GM12878 (cell line): ENCODE measurements around the gene CMTM4. TPM values are rescaled to one million over a fixed set of nuclear protein-coding genes. Genes with fewer than 3 reads are reported as not detected.

Experiments used
- ATAC-seq: fragments of 200-7000 bp; cut with Tn5 transposase; 3 replicates; pipeline ENCODE4 v1.9.1; 2020; ENCODE audit warnings: mild to moderate bottlenecking, moderate library complexity
- BruUV-seq: library from RNA; stranded (reverse); fragments of 400-500 nt; replicated peaks from 2 replicates; lab custom pipeline; 2021; lab: Mats Ljungman, UMichigan
- CTCF ChIA-PET: fragments of 300-600 bp; sonication (Branson Sonifier 250); formaldehyde crosslinking; extraction: SDS; loops from one replicate; lab custom pipeline; 2021; ENCODE audit warnings: inconsistent platforms; lab: Yijun Ruan, JAX
- POLR2A ChIA-PET: fragments of 350-600 bp; formaldehyde crosslinking; extraction: SDS; loops from one replicate; lab custom pipeline; 2021; ENCODE audit warnings: inconsistent platforms; lab: Charles Lee
- RAD21 ChIA-PET: fragments of 300-600 bp; sonication (Branson Sonifier 250); formaldehyde crosslinking; loops from one replicate; lab custom pipeline; 2023; ENCODE audit warnings: antibody characterized with exemption; ENCODE audit not compliant: unreplicated experiment; lab: Charles Lee
- SMC1A ChIA-PET: fragments of 300-600 bp; sonication (Branson Sonifier 250); formaldehyde crosslinking; loops from one replicate; lab custom pipeline; 2023; ENCODE audit not compliant: unreplicated experiment, uncharacterized antibody; lab: Charles Lee
- DNase-seq: peaks from one replicate; pipeline ENCODE4 v3.0.0-alpha.2; 2011; ENCODE audit warnings: low read depth, low spot score
- FAIRE-seq: peaks from 3 replicates; lab custom pipeline; 2011; peaks lifted over from hg19 to GRCh38; lab: Jason Lieb, UNC
- H2AFZ ChIP-seq: 2 replicates; pipeline ENCODE4 v1.6.0; 2011; ENCODE audit warnings: low read depth, low read length, control low read depth; ENCODE audit not compliant: control insufficient read depth
- H3K27ac ChIP-seq: 2 replicates; pipeline ENCODE4 v1.5.1; 2011; ENCODE audit warnings: control low read depth; ENCODE audit not compliant: control insufficient read depth, insufficient read depth
- H3K27me3 ChIP-seq, 2 experiments: replicated peaks in 1 of 2; 2 replicates each; pipeline versions ENCODE4 v1.6.0 to v1.6.1; 2011; ENCODE audit warnings: low read length in 1 of 2; ENCODE audit not compliant: control insufficient read depth in 2 of 2, insufficient read depth in 2 of 2
- H3K36me3 ChIP-seq, 2 experiments: 2 replicates each; pipeline ENCODE4 v1.5.1; 2011; ENCODE audit warnings: low read length in 1 of 2; ENCODE audit not compliant: control insufficient read depth in 2 of 2, insufficient read depth in 2 of 2
- H3K4me1 ChIP-seq: 2 replicates; pipeline ENCODE4 v1.6.1; 2011; ENCODE audit warnings: mild to moderate bottlenecking, low read length, moderate library complexity, mixed read lengths; ENCODE audit not compliant: control insufficient read depth, insufficient read depth
- H3K4me2 ChIP-seq: 2 replicates; pipeline ENCODE4 v1.6.0; 2011; ENCODE audit warnings: control low read depth; ENCODE audit not compliant: control insufficient read depth, insufficient read depth
- H3K4me3 ChIP-seq: fragments of 200-600 bp; sonication (generic); 2 replicates; pipeline ENCODE4 v1.5.1; 2016
- H3K79me2 ChIP-seq: 2 replicates; pipeline ENCODE4 v1.6.0; 2011; ENCODE audit warnings: low read length; ENCODE audit not compliant: control insufficient read depth, insufficient read depth
- H3K9ac ChIP-seq: 2 replicates; pipeline ENCODE4 v1.8.0; 2011; ENCODE audit warnings: low read length, control low read depth, mixed read lengths; ENCODE audit not compliant: control insufficient read depth, insufficient read depth
- H3K9me3 ChIP-seq: replicated peaks from 3 replicates; pipeline ENCODE4 v1.5.1; 2011; ENCODE audit warnings: mild to moderate bottlenecking, low read length; ENCODE audit not compliant: control insufficient read depth, insufficient read depth
- H4K20me1 ChIP-seq: 2 replicates; pipeline ENCODE4 v1.6.0; 2011; ENCODE audit not compliant: control insufficient read depth, insufficient read depth
- ASH2L ChIP-seq: fragments of 300-600, 200-600 bp; sonication (generic); IDR thresholded peaks from 2 replicates; pipeline ENCODE4 v1.6.1; 2017; ENCODE audit warnings: low read depth, mild to moderate bottlenecking, borderline replicate concordance
- CBX3 ChIP-seq: fragments of 200-600 bp; sonication (generic); IDR thresholded peaks from 2 replicates; pipeline ENCODE4 v1.6.1; 2016; ENCODE audit warnings: low read depth, borderline replicate concordance
- EED ChIP-seq: sonication (generic); IDR thresholded peaks from 2 replicates; pipeline ENCODE4 v1.6.1; 2016; ENCODE audit warnings: antibody characterized with exemption, low read depth
- FOXM1 ChIP-seq: IDR thresholded peaks from 2 replicates; pipeline ENCODE4 v1.6.1; 2012; ENCODE audit warnings: low read depth, mild to moderate bottlenecking, inconsistent platforms, low read length, moderate library complexity
- HCFC1 ChIP-seq: fragments of 150-350 bp; IDR thresholded peaks from 2 replicates; pipeline ENCODE4 v1.6.1; 2014; ENCODE audit warnings: low read length
- KLF5 ChIP-seq: fragments of 450-650 bp; IDR thresholded peaks from 2 replicates; pipeline ENCODE4 v1.6.1; 2014; ENCODE audit warnings: mild to moderate bottlenecking; ENCODE audit not compliant: partially characterized antibody
- MEF2B ChIP-seq: fragments of 450-650 bp; IDR thresholded peaks from 2 replicates; pipeline ENCODE4 v1.6.1; 2018; ENCODE audit warnings: mild to moderate bottlenecking, moderate library complexity; ENCODE audit not compliant: partially characterized antibody, poor library complexity, severe bottlenecking
- MYB ChIP-seq: fragments of 150-350 bp; IDR thresholded peaks from 2 replicates; pipeline ENCODE4 v1.6.1; 2014; ENCODE audit warnings: mild to moderate bottlenecking, low read depth, low read length, borderline replicate concordance
- MYC ChIP-seq: IDR thresholded peaks from 2 replicates; pipeline ENCODE4 v1.6.1; 2011; ENCODE audit warnings: mild to moderate bottlenecking, low read length, moderate library complexity, inconsistent platforms; ENCODE audit not compliant: insufficient read depth, insufficient replicate concordance, insufficient read length, severe bottlenecking
- NFIC ChIP-seq: IDR thresholded peaks from 2 replicates; pipeline ENCODE4 v1.6.1; 2012; ENCODE audit warnings: low read depth, mild to moderate bottlenecking, inconsistent platforms, low read length, moderate library complexity
- RB1 ChIP-seq: fragments of 450-650 bp; formaldehyde crosslinking; IDR thresholded peaks from 2 replicates; pipeline ENCODE4 v1.6.1; 2017; ENCODE audit warnings: mild to moderate bottlenecking, borderline replicate concordance
- WRNIP1 ChIP-seq: IDR thresholded peaks from 2 replicates; pipeline ENCODE4 v1.6.1; 2011; ENCODE audit warnings: low read depth, low read length, improper control_type of control experiment, borderline replicate concordance
- ZNF207 ChIP-seq: fragments of 450-650 bp; IDR thresholded peaks from 2 replicates; pipeline ENCODE4 v1.6.1; 2014; ENCODE audit warnings: antibody characterized with exemption, mild to moderate bottlenecking, borderline replicate concordance
- ZNF274 ChIP-seq: IDR thresholded peaks from one replicate; pipeline ENCODE4 v1.8.0; 2011; ENCODE audit not compliant: insufficient read length, insufficient read depth
- WGBS: methylation state at CpG from one replicate; pipeline ENCODE4 v1.1.6; 2016; ENCODE audit warnings: low lambda C conversion rate; ENCODE audit not compliant: insufficient replicate concordance, insufficient coverage; ENCODE audit errors: missing lambda C conversion rate; 5-methylcytosine and 5-hydroxymethylcytosine counted together
- in situ Hi-C: fragments of 300-500 bp; cut with MboI; formaldehyde crosslinking; loops from 9 replicates; pipeline ENCODE4 v1.14.3; 2018; ENCODE audit warnings: mixed read lengths
- intact Hi-C: fragments of 100-400 bp; cut with micrococcal nuclease; formaldehyde crosslinking; loops from one replicate; pipeline ENCODE4 v1.14.2; 2022; ENCODE audit not compliant: unreplicated experiment
- polyA plus RNA-seq, 11 experiments: library from polyadenylated mRNA; depleted of rRNA in 4 of 11; unstranded in 6 of 11; stranded (reverse) in 5 of 11; fragments of >200 nt; fragmentation: Nextera tagmentation in 4 of 11; fragmentation: Illumina TruSeq in 1 of 11; extraction: Ambion mirVana in 4 of 11; extraction: Trizol in 1 of 11; gene quantifications; 1 replicate in 1 of 11; 2 replicates in 10 of 11; pipeline versions ENCODE4 v1.2.1 to v1.2.3, GENCODE V29; 2011 to 2016; ENCODE audit warnings: inconsistent platforms in 2 of 11, missing spikeins in 2 of 11, low read depth in 1 of 11
- total RNA-seq, 4 experiments: library from RNA; depleted of rRNA in 3 of 4; stranded (reverse); fragments of >200 nt in 3 of 4; fragmentation: Illumina TruSeq in 1 of 4; extraction: Trizol in 1 of 4; gene quantifications; 2 replicates each; pipeline versions ENCODE4 v1.2.1 to v1.2.3, GENCODE V29; 2013 to 2021
- TF ChIP-seq, protein P1 (sequence below): fragments of 450-650 bp; formaldehyde crosslinking; IDR thresholded peaks from 2 replicates; pipeline ENCODE4 v1.4.0; 2020; ENCODE audit warnings: mild to moderate bottlenecking, moderate library complexity

CMTM4 gene
- total and polyA plus RNA-seq, 10 of the 15 experiments (the other 5 are each of a cell fraction or from before 2014, with no cell fraction given), result 0.02 to 0.43 (median 0.15) TPM; not detected in 2

DNA sequence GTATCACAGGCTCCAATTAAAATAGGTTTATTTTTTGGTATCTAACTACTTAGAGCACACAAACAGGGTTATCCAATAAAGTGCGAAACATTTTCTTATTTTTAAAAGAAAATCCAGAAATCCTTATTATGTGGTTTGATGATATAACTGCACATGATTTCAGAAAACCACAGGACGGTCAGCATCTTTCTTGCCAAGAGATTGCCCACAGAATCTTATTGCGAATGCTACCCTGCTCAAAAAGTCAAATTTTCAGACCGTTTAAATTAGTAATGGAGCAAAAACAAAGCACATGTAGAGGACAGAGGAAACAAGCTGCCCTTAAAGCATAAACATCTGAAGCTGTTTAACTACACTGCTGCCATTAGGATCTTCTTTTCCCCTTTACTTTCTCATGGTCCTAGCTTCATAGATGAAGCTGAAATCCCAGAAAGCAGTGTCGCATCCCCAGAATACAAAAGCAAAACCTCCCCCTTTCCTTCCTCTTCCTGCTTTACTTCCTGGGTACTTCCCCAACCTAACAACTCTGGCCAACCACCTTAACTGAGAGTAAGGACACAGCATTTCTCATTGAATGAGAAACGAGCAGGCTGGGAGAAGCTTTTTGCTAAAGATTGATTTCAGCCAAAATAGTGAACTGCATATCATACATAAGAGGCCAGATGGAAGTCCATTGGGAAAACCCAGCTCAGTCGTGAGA is 43.7 kb downstream of the CMTM4 start (continued):
- no peak for TF ChIP-seq ASH2L
- TF ChIP-seq MYC, result no peak
- no peak for TF ChIP-seq WRNIP1
- no peak for TF ChIP-seq MYB
- no peak for TF ChIP-seq NFIC
- TF ChIP-seq, all 136 proteins: peak for 0

DNA sequence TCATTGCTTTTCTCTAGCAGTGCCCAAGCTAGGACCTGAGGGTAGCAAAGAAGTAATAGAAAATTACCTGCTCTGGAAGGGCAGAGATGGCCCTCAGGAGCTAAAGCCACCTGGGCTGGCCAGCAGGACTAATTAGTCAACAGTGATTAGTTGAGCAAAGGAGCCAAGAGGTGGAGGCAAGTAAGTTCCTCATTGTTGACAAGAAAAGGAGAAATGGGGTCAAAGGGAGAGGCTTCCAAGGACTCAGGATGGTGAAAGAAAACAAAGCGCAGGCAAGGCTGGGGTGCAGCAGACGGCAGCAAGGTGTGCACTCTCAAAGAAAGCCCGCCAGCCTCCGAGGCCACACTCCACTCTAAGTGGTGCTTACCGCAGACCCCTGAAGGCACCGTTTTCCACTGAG is 44.6 kb downstream of the CMTM4 start:
- ATAC-seq, result no peak
- Histone ChIP-seq H3K4me3 (no peak overlapping the region), H3K27ac (no peak overlapping the region), H3K4me2 (no peak overlapping the region), H2AFZ (no peak overlapping the region), H3K9ac (no peak overlapping the region), H3K79me2 (no peaks in the 10 kb centered on the region), H3K9me3 (no peaks in the 10 kb centered on the region), H3K27me3 (no peaks in the 10 kb centered on the region; a peak in 1 of 4 replicates), H3K4me1 (no peaks in the 10 kb centered on the region), H3K36me3 (no peaks in the 10 kb centered on the region), H4K20me1 (no peaks in the 10 kb centered on the region)
- POLR2A ChIA-PET, result no interaction called here
- SMC1A ChIA-PET, result no interaction called here
- FAIRE-seq, result no peak
- RAD21 ChIA-PET, result interaction anchor here (1.7 kb wide), 1 partner anchor 11 kb away, joined by 5 read pairs; no protein-coding TSS in a partner anchor
- CTCF ChIA-PET, result interaction anchor here (1.1 to 3.8 kb wide), 16 partner anchors 10 to 216 kb away, joined by 3 to 45 read pairs (median 5); no protein-coding TSS in a partner anchor
- in situ Hi-C loops (no loop called here), intact Hi-C loops (no loop called here)
- 73% methylated on average over 6 of the region's 6 CpGs for WGBS
- DNase-seq, result no peak
- no TSS peak for BruUV-seq
- no peak for TF ChIP-seq HCFC1
- no peak for TF ChIP-seq CBX3
- no peak for TF ChIP-seq RB1
- TF ChIP-seq, protein P1, sequence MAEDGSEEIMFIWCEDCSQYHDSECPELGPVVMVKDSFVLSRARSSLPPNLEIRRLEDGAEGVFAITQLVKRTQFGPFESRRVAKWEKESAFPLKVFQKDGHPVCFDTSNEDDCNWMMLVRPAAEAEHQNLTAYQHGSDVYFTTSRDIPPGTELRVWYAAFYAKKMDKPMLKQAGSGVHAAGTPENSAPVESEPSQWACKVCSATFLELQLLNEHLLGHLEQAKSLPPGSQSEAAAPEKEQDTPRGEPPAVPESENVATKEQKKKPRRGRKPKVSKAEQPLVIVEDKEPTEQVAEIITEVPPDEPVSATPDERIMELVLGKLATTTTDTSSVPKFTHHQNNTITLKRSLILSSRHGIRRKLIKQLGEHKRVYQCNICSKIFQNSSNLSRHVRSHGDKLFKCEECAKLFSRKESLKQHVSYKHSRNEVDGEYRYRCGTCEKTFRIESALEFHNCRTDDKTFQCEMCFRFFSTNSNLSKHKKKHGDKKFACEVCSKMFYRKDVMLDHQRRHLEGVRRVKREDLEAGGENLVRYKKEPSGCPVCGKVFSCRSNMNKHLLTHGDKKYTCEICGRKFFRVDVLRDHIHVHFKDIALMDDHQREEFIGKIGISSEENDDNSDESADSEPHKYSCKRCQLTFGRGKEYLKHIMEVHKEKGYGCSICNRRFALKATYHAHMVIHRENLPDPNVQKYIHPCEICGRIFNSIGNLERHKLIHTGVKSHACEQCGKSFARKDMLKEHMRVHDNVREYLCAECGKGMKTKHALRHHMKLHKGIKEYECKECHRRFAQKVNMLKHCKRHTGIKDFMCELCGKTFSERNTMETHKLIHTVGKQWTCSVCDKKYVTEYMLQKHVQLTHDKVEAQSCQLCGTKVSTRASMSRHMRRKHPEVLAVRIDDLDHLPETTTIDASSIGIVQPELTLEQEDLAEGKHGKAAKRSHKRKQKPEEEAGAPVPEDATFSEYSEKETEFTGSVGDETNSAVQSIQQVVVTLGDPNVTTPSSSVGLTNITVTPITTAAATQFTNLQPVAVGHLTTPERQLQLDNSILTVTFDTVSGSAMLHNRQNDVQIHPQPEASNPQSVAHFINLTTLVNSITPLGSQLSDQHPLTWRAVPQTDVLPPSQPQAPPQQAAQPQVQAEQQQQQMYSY (CRISPR knock-in tag), result no peak
- TF ChIP-seq EED, result no peak
- TF ChIP-seq ZNF207, result no peak
- no peak for TF ChIP-seq ZNF274
- TF ChIP-seq KLF5, result no peak
- no peak for TF ChIP-seq MEF2B
- no peak for TF ChIP-seq FOXM1
